ENCODE data around the gene RAB34. TPM values are rescaled to one million over a fixed set of nuclear protein-coding genes. Genes with fewer than 3 reads are reported as not detected.
A peak's percentile ranks its signal among the peaks of the same experiment; 100 is the strongest.

The RAB34 gene
- total and polyA plus RNA-seq, 9 of the 15 experiments (the other 6 are each of a cell fraction or from before 2014, with no cell fraction given) = 0.07 to 3.8 (median 0.46) TPM; not detected in 1

DNA sequence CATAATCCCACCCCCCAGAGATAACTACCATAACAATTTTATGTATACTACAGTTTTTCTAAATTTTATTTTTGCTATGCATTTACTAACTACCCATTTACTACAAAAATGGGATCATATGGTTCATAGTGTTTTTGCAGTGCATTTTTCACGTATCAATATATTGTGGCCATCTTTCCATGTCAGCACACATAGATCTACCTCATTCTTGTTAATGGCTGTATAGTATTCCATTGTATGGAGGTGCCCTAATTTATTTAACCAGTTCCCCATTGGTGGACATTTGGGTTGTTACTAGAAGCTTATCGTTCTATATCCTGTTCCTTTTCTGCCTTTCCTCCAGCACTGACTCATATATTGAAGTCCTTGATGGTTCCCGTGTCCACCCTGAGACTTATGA lies 28.7 kb downstream of the RAB34 start:
- H4K20me1 ChIP-seq (replicated peaks; ENCODE audit: control insufficient read depth, insufficient read depth, low read length) = no peaks in the 10 kb centered on the region
- TF ChIP-seq RBM39 (optimal IDR thresholded peaks at IDR 0.05; ENCODE audit: low read depth, low read length) = no peak
- no peak for TF ChIP-seq MTA2 (IDR thresholded peaks at IDR 0.05; ENCODE audit: low read depth)
- TF ChIP-seq, protein P1, sequence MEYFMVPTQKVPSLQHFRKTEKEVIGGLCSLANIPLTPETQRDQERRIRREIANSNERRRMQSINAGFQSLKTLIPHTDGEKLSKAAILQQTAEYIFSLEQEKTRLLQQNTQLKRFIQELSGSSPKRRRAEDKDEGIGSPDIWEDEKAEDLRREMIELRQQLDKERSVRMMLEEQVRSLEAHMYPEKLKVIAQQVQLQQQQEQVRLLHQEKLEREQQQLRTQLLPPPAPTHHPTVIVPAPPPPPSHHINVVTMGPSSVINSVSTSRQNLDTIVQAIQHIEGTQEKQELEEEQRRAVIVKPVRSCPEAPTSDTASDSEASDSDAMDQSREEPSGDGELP (CRISPR knock-in tag; IDR thresholded peaks at IDR 0.05; ENCODE audit: borderline replicate concordance) = no peak
- peak; percentile 92 for TF ChIP-seq ZNF146 (CRISPR knock-in tag; IDR thresholded peaks at IDR 0.05; ENCODE audit: unreplicated experiment)
- TF ChIP-seq, protein P2, sequence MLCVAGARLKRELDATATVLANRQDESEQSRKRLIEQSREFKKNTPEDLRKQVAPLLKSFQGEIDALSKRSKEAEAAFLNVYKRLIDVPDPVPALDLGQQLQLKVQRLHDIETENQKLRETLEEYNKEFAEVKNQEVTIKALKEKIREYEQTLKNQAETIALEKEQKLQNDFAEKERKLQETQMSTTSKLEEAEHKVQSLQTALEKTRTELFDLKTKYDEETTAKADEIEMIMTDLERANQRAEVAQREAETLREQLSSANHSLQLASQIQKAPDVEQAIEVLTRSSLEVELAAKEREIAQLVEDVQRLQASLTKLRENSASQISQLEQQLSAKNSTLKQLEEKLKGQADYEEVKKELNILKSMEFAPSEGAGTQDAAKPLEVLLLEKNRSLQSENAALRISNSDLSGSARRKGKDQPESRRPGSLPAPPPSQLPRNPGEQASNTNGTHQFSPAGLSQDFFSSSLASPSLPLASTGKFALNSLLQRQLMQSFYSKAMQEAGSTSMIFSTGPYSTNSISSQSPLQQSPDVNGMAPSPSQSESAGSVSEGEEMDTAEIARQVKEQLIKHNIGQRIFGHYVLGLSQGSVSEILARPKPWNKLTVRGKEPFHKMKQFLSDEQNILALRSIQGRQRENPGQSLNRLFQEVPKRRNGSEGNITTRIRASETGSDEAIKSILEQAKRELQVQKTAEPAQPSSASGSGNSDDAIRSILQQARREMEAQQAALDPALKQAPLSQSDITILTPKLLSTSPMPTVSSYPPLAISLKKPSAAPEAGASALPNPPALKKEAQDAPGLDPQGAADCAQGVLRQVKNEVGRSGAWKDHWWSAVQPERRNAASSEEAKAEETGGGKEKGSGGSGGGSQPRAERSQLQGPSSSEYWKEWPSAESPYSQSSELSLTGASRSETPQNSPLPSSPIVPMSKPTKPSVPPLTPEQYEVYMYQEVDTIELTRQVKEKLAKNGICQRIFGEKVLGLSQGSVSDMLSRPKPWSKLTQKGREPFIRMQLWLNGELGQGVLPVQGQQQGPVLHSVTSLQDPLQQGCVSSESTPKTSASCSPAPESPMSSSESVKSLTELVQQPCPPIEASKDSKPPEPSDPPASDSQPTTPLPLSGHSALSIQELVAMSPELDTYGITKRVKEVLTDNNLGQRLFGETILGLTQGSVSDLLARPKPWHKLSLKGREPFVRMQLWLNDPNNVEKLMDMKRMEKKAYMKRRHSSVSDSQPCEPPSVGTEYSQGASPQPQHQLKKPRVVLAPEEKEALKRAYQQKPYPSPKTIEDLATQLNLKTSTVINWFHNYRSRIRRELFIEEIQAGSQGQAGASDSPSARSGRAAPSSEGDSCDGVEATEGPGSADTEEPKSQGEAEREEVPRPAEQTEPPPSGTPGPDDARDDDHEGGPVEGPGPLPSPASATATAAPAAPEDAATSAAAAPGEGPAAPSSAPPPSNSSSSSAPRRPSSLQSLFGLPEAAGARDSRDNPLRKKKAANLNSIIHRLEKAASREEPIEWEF (CRISPR knock-in tag; IDR thresholded peaks at IDR 0.05) = no peak
- no peak for TF ChIP-seq POLR2A (conservative IDR thresholded peaks at IDR 0.05)
- TF ChIP-seq, protein P3, sequence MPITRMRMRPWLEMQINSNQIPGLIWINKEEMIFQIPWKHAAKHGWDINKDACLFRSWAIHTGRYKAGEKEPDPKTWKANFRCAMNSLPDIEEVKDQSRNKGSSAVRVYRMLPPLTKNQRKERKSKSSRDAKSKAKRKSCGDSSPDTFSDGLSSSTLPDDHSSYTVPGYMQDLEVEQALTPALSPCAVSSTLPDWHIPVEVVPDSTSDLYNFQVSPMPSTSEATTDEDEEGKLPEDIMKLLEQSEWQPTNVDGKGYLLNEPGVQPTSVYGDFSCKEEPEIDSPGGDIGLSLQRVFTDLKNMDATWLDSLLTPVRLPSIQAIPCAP (CRISPR knock-in tag; IDR thresholded peaks at IDR 0.05; ENCODE audit: borderline replicate concordance) = no peak
- TF ChIP-seq POLR2AphosphoS2 (IDR thresholded peaks at IDR 0.05; ENCODE audit: low read length) = no peak
- peak; percentile 78 for TF ChIP-seq RBM25 (IDR thresholded peaks at IDR 0.05; ENCODE audit: low read depth, low read length, severe bottlenecking)
- no peak for TF ChIP-seq ZBED1 (IDR thresholded peaks at IDR 0.05)
- no peak for TF ChIP-seq TBP (optimal IDR thresholded peaks at IDR 0.05; ENCODE audit: low read depth, low read length)
- TF ChIP-seq ZNF277 (CRISPR knock-in tag; IDR thresholded peaks at IDR 0.05; ENCODE audit: borderline replicate concordance) = no peak
- ATAC-seq (no peak), FAIRE-seq (no peak), DNase-seq (ENCODE audit: extremely low read depth in 1 of 4, low spot score in 3 of 4) (no peak)
- no peaks in the 10 kb centered on the region for H3K27me3 ChIP-seq (ENCODE audit: control insufficient read depth in 2 of 2, insufficient read depth in 2 of 2, low read length in 2 of 2)
- no peaks in the 10 kb centered on the region for H3K4me1 ChIP-seq (replicated peaks in 1 of 2; ENCODE audit: control insufficient read depth in 2 of 2, insufficient read depth in 2 of 2, low read length in 2 of 2)
- H2AFZ ChIP-seq (ENCODE audit: low read depth, low read length) = no peak overlapping the region
- H3K9me3 ChIP-seq (replicated peaks; ENCODE audit: control insufficient read depth, insufficient read depth, low read depth, low read length) = no peaks in the 10 kb centered on the region
- H3K4me2 ChIP-seq (ENCODE audit: insufficient read depth, low read length) = no peak overlapping the region
- H3K79me2 ChIP-seq (ENCODE audit: control insufficient read depth, insufficient read depth, low read length) = no peaks in the 10 kb centered on the region
- intact Hi-C loops (cut with micrococcal nuclease) = no loop called here
- no TSS peak for BruUV-seq (replicated peaks)
- H3K36me3 ChIP-seq (ENCODE audit: control insufficient read depth, insufficient read depth, low read length) = peaks cover 93% of the 10 kb centered on the region
- no peaks in the 10 kb centered on the region for H3K9me1 ChIP-seq (ENCODE audit: control insufficient read depth, insufficient read depth, low read length)
- ChIA-PET CTCF (ENCODE audit: low intra/inter-chr PET ratio) (no interaction called here), POLR2A (interaction anchor here (0.5 to 2.8 kb wide), 8 partner anchors 11 to 759 kb away, joined by 3 to 14 read pairs (median 4); partner anchors contain the start of gene PROCA1)
- no peak overlapping the region for H3K4me3 ChIP-seq
- no peak overlapping the region for H3K27ac ChIP-seq (ENCODE audit: extremely low read depth, low read depth, low read length)
- in situ Hi-C loops (cut with MboI) = no loop called here
- H3K9ac ChIP-seq (ENCODE audit: insufficient read depth in 1 of 2, low read depth in 2 of 2, low read length in 2 of 2) = no peak overlapping the region
- 88% methylated on average over 3 of the region's 3 CpGs for WGBS (ENCODE audit: insufficient coverage, low coverage, missing lambda C conversion rate)
